ENCODE measurements around the gene HS2ST1.
A peak's percentile ranks its signal among the peaks of the same experiment; 100 is the strongest.
"Not testable (repeated sequence)": the region's sequence is repeated elsewhere in the genome, so short reads cannot be mapped to it uniquely, and the experiment has no call there.

Gene HS2ST1

GRCh38 chr1:86975993-86976550, 61.6 kb downstream of the HS2ST1 start:
- DNase-seq, result no peak

GRCh38 chr1:86976664-86977063, 62.2 kb downstream of the HS2ST1 start:
- no peak for DNase-seq

- no peak for DNase-seq
These were observed 67.2 kb downstream of the HS2ST1 start for GRCh38 chr1:86981482-86982213.

- not testable (repeated sequence) for DNase-seq
These were observed 69.2 kb downstream of the HS2ST1 start for GRCh38 chr1:86983677-86984076.

- DNase-seq, result no peak
These were observed 73.0 kb downstream of the HS2ST1 start for GRCh38 chr1:86987446-86987845.

GRCh38 chr1:86988835-86989234, 74.4 kb downstream of the HS2ST1 start:
- no peak for DNase-seq

GRCh38 chr1:86989690-86990089, 75.3 kb downstream of the HS2ST1 start:
- not testable (repeated sequence) for DNase-seq

- no peak for DNase-seq
These were observed 76.4 kb downstream of the HS2ST1 start for GRCh38 chr1:86990826-86991225.

GRCh38 chr1:86991549-86992186, 77.2 kb downstream of the HS2ST1 start:
- no peak for DNase-seq

- DNase-seq, result no peak
These were observed 78.4 kb downstream of the HS2ST1 start for GRCh38 chr1:86992861-86993260.

GRCh38 chr1:86993269-86993985, 79.0 kb downstream of the HS2ST1 start:
- no peak for DNase-seq

- no peak for DNase-seq
These were observed 79.6 kb downstream of the HS2ST1 start for GRCh38 chr1:86994061-86994460.

GRCh38 chr1:86997538-86997937, 83.1 kb downstream of the HS2ST1 start:
- no peak for DNase-seq

GRCh38 chr1:86998280-86998679, 83.8 kb downstream of the HS2ST1 start:
- no peak for DNase-seq

- no peak for DNase-seq
These were observed 84.3 kb downstream of the HS2ST1 start for GRCh38 chr1:86998727-86999126.

GRCh38 chr1:87000460-87000859, 86.0 kb downstream of the HS2ST1 start:
- no peak for DNase-seq

- DNase-seq, result no peak
These were observed 90.4 kb downstream of the HS2ST1 start for GRCh38 chr1:87004857-87005256.

- DNase-seq, result no peak
These were observed 92.9 kb downstream of the HS2ST1 start for GRCh38 chr1:87007323-87007722.

GRCh38 chr1:87013385-87013784, 99.0 kb downstream of the HS2ST1 start:
- DNase-seq, result not testable (repeated sequence)

- no peak for DNase-seq
These were observed 103.7 kb downstream of the HS2ST1 start for GRCh38 chr1:87017998-87018672.

- no peak for DNase-seq
These were observed 108.9 kb downstream of the HS2ST1 start for GRCh38 chr1:87023326-87023725.

GRCh38 chr1:87024936-87025540, 110.6 kb downstream of the HS2ST1 start:
- peak; percentile 11 for DNase-seq

- not testable (repeated sequence) for DNase-seq
These were observed 113.1 kb downstream of the HS2ST1 start for GRCh38 chr1:87027561-87027960.

All from CD4-positive, alpha-beta T cell treated with Interleukin-10 for 1 hour (primary cell).